ENCODE measurements around the gene ST14. TPM values are rescaled to one million over a fixed set of nuclear protein-coding genes. Genes with fewer than 3 reads are reported as not detected.

ST14 gene
- total RNA-seq, 1 donor from 2014 or later = 43.2 TPM

DNA sequence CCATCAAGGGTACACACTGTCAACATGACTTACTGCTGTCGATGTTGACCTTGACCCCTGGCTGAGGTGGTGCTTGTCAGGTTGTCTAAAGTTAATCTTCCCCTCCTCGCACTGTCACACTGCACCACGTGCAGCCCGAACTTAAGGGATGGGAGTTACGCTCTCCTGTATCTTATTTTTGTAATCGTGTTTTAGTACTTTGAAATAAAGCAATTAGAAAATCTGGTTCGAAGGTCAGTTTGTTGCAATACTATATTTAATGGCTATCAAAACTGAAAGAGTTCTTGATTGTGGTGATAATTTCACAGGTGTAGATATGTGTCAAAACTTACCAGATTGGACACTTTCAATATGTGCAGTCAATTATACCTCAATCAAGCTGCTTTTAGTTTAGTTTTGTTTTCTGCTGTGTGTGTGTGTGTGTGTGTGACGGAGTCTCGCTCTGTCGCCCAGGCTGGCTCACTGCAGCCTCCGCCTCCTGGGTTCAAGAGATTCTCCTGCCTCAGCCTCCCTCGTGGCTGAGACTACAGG, 10.7 kb upstream of the ST14 start:
- intact Hi-C loops (cut with DNase I) = no loop called here
- Histone ChIP-seq H3K27ac (no peak overlapping the region), H3K4me1 (peaks cover 9% of the 10 kb centered on the region), H3K27me3 (no peaks in the 10 kb centered on the region), H3K9me3 (no peaks in the 10 kb centered on the region), H3K36me3 (peaks cover 0 to 12% of the 10 kb centered on the region in 2 donors), H3K4me3 (no peak overlapping the region)
- DNase-seq (ENCODE audit: extremely low spot score in 2 of 2) = no peak
- TF ChIP-seq POLR2A (IDR thresholded peaks at IDR 0.05) (no peak), POLR2AphosphoS5 (IDR thresholded peaks at IDR 0.05; ENCODE audit: insufficient read depth in 1 of 2, low read depth in 1 of 2) (no peak)
- TF ChIP-seq, protein P1, sequence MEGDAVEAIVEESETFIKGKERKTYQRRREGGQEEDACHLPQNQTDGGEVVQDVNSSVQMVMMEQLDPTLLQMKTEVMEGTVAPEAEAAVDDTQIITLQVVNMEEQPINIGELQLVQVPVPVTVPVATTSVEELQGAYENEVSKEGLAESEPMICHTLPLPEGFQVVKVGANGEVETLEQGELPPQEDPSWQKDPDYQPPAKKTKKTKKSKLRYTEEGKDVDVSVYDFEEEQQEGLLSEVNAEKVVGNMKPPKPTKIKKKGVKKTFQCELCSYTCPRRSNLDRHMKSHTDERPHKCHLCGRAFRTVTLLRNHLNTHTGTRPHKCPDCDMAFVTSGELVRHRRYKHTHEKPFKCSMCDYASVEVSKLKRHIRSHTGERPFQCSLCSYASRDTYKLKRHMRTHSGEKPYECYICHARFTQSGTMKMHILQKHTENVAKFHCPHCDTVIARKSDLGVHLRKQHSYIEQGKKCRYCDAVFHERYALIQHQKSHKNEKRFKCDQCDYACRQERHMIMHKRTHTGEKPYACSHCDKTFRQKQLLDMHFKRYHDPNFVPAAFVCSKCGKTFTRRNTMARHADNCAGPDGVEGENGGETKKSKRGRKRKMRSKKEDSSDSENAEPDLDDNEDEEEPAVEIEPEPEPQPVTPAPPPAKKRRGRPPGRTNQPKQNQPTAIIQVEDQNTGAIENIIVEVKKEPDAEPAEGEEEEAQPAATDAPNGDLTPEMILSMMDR (IDR thresholded peaks at IDR 0.05) = no peak

DNA sequence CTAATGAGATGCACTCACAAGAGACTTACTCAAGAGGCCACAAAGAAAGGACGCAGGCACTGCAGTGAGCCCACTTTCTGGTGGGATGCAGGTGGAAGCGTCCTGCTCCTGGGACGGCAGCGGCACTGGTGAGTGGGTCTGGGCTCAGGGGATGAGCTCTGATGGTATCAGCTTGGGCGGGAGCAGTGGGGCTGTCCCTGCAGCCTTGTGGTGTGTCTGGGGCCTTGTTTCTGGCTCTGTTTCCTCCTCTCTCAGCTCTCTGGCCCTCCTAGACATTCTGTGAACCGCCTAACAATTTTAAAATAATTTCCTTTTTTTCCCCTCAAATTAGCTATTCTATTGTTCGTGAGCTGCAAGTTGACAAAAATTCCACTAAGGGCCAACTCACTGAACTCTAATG, 8.8 kb upstream of the ST14 start:
- Histone ChIP-seq H3K4me1 (peaks cover 8% of the 10 kb centered on the region), H3K27ac (no peak overlapping the region), H3K4me3 (no peak overlapping the region), H3K27me3 (no peaks in the 10 kb centered on the region), H3K9me3 (no peaks in the 10 kb centered on the region), H3K36me3 (no peaks in the 10 kb centered on the region)
- intact Hi-C loops (cut with DNase I) = no loop called here
- DNase-seq (ENCODE audit: extremely low spot score in 2 of 2) = no peak
- TF ChIP-seq POLR2AphosphoS5 (IDR thresholded peaks at IDR 0.05; ENCODE audit: insufficient read depth in 1 of 2, low read depth in 1 of 2) (no peak), POLR2A (IDR thresholded peaks at IDR 0.05) (no peak)
- TF ChIP-seq, protein P1 (IDR thresholded peaks at IDR 0.05) = no peak

DNA sequence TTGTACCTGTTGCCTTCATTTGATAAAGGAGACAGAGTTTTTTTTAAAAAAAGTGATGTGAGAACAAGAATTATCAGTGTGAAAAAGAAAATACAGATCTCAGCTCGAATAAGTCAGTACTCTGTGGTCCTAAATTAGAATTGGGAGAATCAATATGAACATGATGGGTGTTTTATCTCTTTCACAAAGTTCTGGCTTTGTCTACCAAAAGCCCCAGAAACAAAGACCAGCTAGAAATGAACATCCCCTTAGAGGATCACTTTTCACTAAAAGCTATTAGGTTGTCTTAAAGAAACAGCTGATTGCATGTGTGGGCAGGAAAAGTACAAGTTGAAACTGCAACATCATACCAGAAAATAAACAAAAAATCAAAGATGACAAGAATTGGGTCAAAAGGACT, 8.4 kb upstream of the ST14 start:
- no peak overlapping the region for H3K27ac ChIP-seq
- H3K9me3 ChIP-seq = no peaks in the 10 kb centered on the region
- intact Hi-C loops (cut with DNase I) = no loop called here
- no peaks in the 10 kb centered on the region for H3K36me3 ChIP-seq
- no peak for TF ChIP-seq POLR2A (IDR thresholded peaks at IDR 0.05)
- TF ChIP-seq, protein P1 (IDR thresholded peaks at IDR 0.05) = no peak
- no peak for TF ChIP-seq POLR2AphosphoS5 (IDR thresholded peaks at IDR 0.05; ENCODE audit: insufficient read depth in 1 of 2, low read depth in 1 of 2)
- no peak overlapping the region for H3K4me3 ChIP-seq
- no peaks in the 10 kb centered on the region for H3K27me3 ChIP-seq
- H3K4me1 ChIP-seq = peaks cover 4% of the 10 kb centered on the region
- no peak for DNase-seq (ENCODE audit: extremely low spot score in 2 of 2)

DNA sequence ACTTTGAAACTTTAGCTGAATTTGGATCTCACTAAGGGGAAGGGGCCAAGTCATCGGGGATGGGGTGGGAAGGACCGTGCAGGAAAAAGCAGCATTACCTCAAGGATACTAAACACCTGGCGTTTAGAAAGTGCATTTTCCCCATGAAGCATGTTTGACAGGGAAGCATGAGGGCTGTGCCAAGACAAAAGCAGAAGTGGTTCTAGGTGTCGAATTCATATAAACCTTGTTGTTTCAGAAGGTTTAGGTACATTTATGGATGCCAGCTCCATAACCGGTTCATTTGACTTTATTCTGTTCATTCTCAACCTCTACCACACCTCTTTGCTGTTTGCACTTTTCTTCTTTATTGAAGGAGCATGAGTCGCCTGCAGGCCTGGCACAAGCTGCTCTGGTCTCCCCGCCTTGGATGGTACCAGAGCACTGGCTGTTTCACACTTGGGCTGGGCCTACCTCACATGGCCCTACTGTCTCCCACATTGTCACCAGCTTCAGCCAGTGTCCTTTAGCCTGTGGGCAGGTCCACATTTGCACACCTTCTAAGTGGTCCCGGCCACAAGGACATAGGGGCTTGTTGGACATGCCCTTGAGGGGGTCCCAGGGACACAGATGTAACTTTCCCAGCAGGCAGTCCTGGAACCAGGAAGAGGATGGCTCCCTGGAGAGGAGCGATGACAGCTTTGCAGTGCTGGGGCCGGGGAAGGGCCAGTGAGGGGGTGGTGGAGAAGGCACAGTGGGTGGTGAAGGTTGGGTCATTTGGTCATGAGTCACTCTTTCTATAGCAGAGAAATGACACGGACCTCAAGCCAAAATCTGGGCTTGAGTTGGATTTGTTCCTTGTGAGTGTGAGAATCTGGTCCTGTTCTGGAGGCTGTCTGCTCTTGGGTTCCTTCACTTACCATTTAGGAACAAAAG, 3.2 kb upstream of the ST14 start:
- TF ChIP-seq POLR2AphosphoS5 (IDR thresholded peaks at IDR 0.05; ENCODE audit: insufficient read depth in 1 of 2, low read depth in 1 of 2) = no peak
- TF ChIP-seq, protein P1 (IDR thresholded peaks at IDR 0.05) = no peak
- no peak for TF ChIP-seq POLR2A (IDR thresholded peaks at IDR 0.05)
- no peak overlapping the region for H3K27ac ChIP-seq
- no peak overlapping the region for H3K4me3 ChIP-seq
- no peaks in the 10 kb centered on the region for H3K9me3 ChIP-seq
- DNase-seq (ENCODE audit: extremely low spot score in 2 of 2) = no peak
- peaks cover 11% of the 10 kb centered on the region for H3K4me1 ChIP-seq
- no peaks in the 10 kb centered on the region for H3K36me3 ChIP-seq
- H3K27me3 ChIP-seq = no peaks in the 10 kb centered on the region
- intact Hi-C loops (cut with DNase I) = no loop called here

DNA sequence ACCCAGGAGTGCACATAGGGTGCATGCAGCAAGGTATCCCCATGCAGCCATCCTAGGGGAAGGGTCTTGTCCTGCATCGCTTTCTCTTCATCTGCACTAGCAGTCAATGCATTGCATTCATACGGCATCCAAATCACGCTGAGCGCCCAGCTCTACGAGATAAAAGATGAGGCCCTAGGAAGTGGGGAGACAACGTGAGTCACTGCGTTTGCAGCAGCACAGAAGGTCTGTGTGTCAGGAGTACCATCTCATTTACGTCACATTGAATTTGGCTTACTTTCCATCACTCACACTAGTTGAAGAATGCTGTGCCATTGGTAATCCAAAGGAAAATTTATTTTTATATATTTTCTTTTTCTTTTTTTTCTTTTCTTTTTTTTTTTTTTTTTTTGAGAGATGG, 2.5 kb upstream of the ST14 start:
- H3K27ac ChIP-seq = no peak overlapping the region
- no peaks in the 10 kb centered on the region for H3K36me3 ChIP-seq
- H3K9me3 ChIP-seq = no peaks in the 10 kb centered on the region
- no peak overlapping the region for H3K4me3 ChIP-seq
- no peak for DNase-seq (ENCODE audit: extremely low spot score in 2 of 2)
- peaks cover 11% of the 10 kb centered on the region for H3K4me1 ChIP-seq
- H3K27me3 ChIP-seq = no peaks in the 10 kb centered on the region
- intact Hi-C loops (cut with DNase I) = no loop called here
- TF ChIP-seq POLR2A (IDR thresholded peaks at IDR 0.05) (no peak), POLR2AphosphoS5 (IDR thresholded peaks at IDR 0.05; ENCODE audit: insufficient read depth in 1 of 2, low read depth in 1 of 2) (no peak)
- TF ChIP-seq, protein P1 (IDR thresholded peaks at IDR 0.05) = no peak

All from vagina (tissue), 2 donors.